ENCODE data around the gene C1S.
"Not testable (repeated sequence)": the region's sequence is repeated elsewhere in the genome, so short reads cannot be mapped to it uniquely, and the experiment has no call there.

The C1S gene

DNA sequence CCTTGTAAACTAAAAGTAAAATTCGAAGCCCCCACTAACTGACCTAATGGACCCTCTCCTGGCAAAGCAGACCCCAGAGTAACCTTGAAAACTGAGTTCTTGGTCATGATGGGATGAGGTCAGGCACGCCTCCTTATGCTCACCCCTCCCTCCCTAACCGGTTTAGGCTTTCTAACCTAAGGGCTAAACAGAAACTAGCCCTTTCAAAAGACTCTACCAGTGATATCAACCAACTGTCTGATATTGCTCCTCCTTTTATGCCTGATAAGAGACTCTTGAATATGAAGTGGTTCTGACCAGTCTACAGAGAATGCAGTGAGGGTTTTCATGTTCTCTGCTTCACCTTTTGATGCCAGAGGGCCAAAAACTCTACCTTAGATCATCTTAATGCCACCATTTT, 37.4 kb upstream of the C1S start:
- Histone ChIP-seq H3K4me1 (ENCODE audit: insufficient read depth, low read length) (peaks cover 5% of the 10 kb centered on the region; the same call in 1 of the 2 replicates), H3K9ac (ENCODE audit: low read depth, low read length) (no peak overlapping the region), H3K4me3 (ENCODE audit: low read length) (no peak overlapping the region)

DNA sequence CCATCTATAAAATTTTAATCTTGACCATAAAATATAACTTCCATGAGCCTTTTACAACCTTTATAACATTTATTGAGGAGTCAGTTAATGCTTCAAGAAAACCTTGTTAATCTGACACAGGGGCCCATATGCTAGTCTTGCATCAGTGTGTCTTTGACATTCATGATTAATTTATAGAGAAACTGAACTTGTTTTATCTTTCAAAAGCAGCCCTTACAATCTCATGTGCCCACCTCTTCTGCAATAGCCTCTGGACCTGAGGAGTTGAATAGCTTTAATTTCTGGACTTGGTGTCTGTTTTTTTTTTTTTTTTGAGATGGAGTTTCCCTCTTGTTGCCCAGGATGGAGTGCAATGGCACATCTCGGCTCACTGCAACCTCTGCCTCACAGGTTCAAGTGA, 33.7 kb upstream of the C1S start:
- no peaks in the 10 kb centered on the region for H3K27me3 ChIP-seq (ENCODE audit: insufficient read depth, low read length)
- no peak overlapping the region for H3K9ac ChIP-seq (ENCODE audit: low read depth, low read length)

More for the DNA sequence above, 37.4 kb upstream of the C1S start:
- Histone ChIP-seq H3K9me3 (ENCODE audit: insufficient read depth, low read depth, low read length) (no peaks in the 10 kb centered on the region), H3K27me3 (ENCODE audit: insufficient read depth, low read length) (no peaks in the 10 kb centered on the region), H3K36me3 (ENCODE audit: insufficient read depth, low read depth, low read length) (no peaks in the 10 kb centered on the region), H3K27ac (ENCODE audit: low read length) (no peak overlapping the region)

DNA sequence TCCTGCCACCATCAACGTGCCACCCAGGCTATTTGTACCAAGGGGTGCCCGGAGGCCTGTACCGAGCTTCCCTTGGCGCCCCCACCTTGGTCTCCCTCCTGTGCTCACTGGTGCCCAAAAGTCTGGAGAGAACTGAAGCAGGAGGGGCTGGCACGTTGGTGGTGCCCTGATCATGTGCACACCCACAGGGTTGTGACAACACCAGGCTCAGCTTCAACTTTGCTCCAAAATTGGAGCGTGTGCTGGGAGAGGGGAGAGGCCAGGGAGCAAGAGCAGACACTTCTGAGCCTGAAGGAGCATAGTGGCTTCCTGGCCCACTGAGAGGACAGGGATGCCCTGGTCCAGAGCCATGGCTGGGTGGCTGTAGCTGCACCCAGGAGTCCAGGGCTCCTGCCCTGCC, 29.2 kb upstream of the C1S start:
- Histone ChIP-seq H3K4me1 (ENCODE audit: insufficient read depth, low read length) (peaks cover 6% of the 10 kb centered on the region; the same call in 1 of the 2 replicates), H3K27ac (ENCODE audit: low read length) (no peak overlapping the region), H3K36me3 (ENCODE audit: insufficient read depth, low read depth, low read length) (no peaks in the 10 kb centered on the region), H3K9ac (ENCODE audit: low read depth, low read length) (no peak overlapping the region), H3K9me3 (ENCODE audit: insufficient read depth, low read depth, low read length) (no peaks in the 10 kb centered on the region), H3K4me3 (ENCODE audit: low read length) (no peak overlapping the region), H3K27me3 (ENCODE audit: insufficient read depth, low read length) (no peaks in the 10 kb centered on the region)

More for the DNA sequence above, 33.7 kb upstream of the C1S start:
- Histone ChIP-seq H3K36me3 (ENCODE audit: insufficient read depth, low read depth, low read length) (no peaks in the 10 kb centered on the region), H3K4me3 (ENCODE audit: low read length) (no peak overlapping the region), H3K9me3 (ENCODE audit: insufficient read depth, low read depth, low read length) (no peaks in the 10 kb centered on the region), H3K4me1 (ENCODE audit: insufficient read depth, low read length) (no peaks in the 10 kb centered on the region), H3K27ac (ENCODE audit: low read length) (no peak overlapping the region)

DNA sequence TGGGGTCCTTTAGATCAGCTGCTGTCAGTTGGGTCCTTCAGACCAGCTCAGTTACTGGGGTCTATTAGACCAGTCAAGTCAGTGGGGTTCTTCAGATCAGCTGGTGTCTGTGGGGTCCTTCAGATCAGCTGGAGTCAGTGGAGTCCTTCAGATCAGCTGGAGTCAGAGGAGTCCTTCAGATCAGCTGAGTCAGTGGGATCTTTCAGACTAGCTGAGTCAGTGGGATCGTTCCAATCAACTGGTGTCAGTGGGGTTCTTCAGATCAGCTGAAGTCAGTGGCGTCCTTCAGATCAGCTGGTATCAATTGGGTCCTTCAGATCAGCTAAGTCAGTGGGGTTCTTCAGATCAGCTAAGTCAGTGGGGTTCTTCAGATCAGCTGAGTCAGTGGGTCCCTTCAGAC, 27.5 kb upstream of the C1S start:
- Histone ChIP-seq H3K9ac (ENCODE audit: low read depth, low read length) (no peak overlapping the region), H3K36me3 (ENCODE audit: insufficient read depth, low read depth, low read length) (no peaks in the 10 kb centered on the region), H3K4me3 (ENCODE audit: low read length) (no peak overlapping the region), H3K4me1 (ENCODE audit: insufficient read depth, low read length) (peaks cover 9% of the 10 kb centered on the region; the same call in 1 of the 2 replicates), H3K27me3 (ENCODE audit: insufficient read depth, low read length) (no peaks in the 10 kb centered on the region), H3K9me3 (ENCODE audit: insufficient read depth, low read depth, low read length) (no peaks in the 10 kb centered on the region), H3K27ac (ENCODE audit: low read length) (no peak overlapping the region)

- Histone ChIP-seq H3K9ac (ENCODE audit: low read depth, low read length) (no peak overlapping the region), H3K9me3 (ENCODE audit: insufficient read depth, low read depth, low read length) (no peaks in the 10 kb centered on the region), H3K36me3 (ENCODE audit: insufficient read depth, low read depth, low read length) (no peaks in the 10 kb centered on the region), H3K27me3 (ENCODE audit: insufficient read depth, low read length) (no peaks in the 10 kb centered on the region), H3K27ac (ENCODE audit: low read length) (no peak overlapping the region), H3K4me1 (ENCODE audit: insufficient read depth, low read length) (peaks cover 9% of the 10 kb centered on the region; the same call in 1 of the 2 replicates), H3K4me3 (ENCODE audit: low read length) (no peak overlapping the region)
Measured at GRCh38 chr12:7034464-7034863, 26.1 kb upstream of the C1S start.

- Histone ChIP-seq H3K4me3 (ENCODE audit: low read length) (no peak overlapping the region), H3K36me3 (ENCODE audit: insufficient read depth, low read depth, low read length) (no peaks in the 10 kb centered on the region), H3K27me3 (ENCODE audit: insufficient read depth, low read length) (no peaks in the 10 kb centered on the region), H3K9ac (ENCODE audit: low read depth, low read length) (0 out of 2 replicates have a peak overlapping the region, but pooled peaks have one; percentile 27), H3K27ac (ENCODE audit: low read length) (no peak overlapping the region), H3K9me3 (ENCODE audit: insufficient read depth, low read depth, low read length) (no peaks in the 10 kb centered on the region), H3K4me1 (ENCODE audit: insufficient read depth, low read length) (peaks cover 9% of the 10 kb centered on the region; the same call in 1 of the 2 replicates)
Measured at GRCh38 chr12:7035463-7035862, 25.1 kb upstream of the C1S start.

- H3K9ac ChIP-seq (ENCODE audit: low read depth, low read length); H3K27ac ChIP-seq (ENCODE audit: low read length); H3K36me3 ChIP-seq (ENCODE audit: insufficient read depth, low read depth, low read length); H3K4me1 ChIP-seq (ENCODE audit: insufficient read depth, low read length); H3K9me3 ChIP-seq (ENCODE audit: insufficient read depth, low read depth, low read length); H3K27me3 ChIP-seq (ENCODE audit: insufficient read depth, low read length); H3K4me3 ChIP-seq (ENCODE audit: low read length): not testable (repeated sequence)
Measured at GRCh38 chr12:7037411-7037810, 23.1 kb upstream of the C1S start.

DNA sequence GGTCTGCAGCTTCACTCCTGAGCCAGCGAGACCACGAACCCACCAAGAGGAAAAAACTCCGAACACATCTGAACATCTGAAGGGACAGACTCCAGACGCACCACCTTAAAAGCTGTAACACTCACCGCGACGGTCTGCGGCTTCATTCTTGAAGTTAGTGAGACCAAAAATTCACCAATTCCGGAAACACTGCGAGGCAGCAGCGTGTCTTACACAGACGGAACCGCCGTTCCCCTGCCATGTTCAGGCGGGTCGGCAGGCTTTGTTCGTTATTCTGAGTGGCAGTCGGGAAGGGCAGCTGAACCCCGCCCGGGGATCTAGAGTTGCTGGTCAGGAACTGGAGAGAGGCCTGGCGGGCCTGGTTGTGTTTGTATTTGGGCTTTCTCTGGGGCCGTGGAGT, 21.9 kb upstream of the C1S start:
- H3K36me3 ChIP-seq (ENCODE audit: insufficient read depth, low read depth, low read length): no peaks in the 10 kb centered on the region
- H3K27me3 ChIP-seq (ENCODE audit: insufficient read depth, low read length): no peaks in the 10 kb centered on the region
- no peak overlapping the region for H3K9ac ChIP-seq (ENCODE audit: low read depth, low read length)
- peaks cover 9% of the 10 kb centered on the region; the same call in 1 of the 2 replicates for H3K4me1 ChIP-seq (ENCODE audit: insufficient read depth, low read length)
- no peak overlapping the region for H3K27ac ChIP-seq (ENCODE audit: low read length)
- H3K4me3 ChIP-seq (ENCODE audit: low read length): no peak overlapping the region
- no peaks in the 10 kb centered on the region for H3K9me3 ChIP-seq (ENCODE audit: insufficient read depth, low read depth, low read length)

DNA sequence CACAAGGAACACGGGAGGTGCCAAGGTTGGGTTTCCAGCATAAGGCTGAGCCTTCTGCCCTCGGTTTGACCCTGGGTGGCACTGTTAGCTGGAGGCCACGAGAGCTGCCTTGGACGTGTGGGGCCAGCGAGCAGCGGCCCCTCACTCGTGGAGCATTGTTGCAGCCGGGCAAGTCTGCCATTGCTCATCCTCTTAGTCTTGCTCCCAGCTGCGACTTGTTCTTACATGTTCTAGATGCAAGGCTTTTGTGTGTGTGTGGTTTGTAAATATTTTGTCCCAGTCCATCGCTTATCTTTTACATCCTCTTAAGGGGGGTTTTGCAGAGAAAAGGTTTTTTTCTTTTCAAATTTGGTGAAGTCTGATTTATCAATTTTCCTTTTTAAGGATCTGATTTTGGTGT, 21.1 kb upstream of the C1S start:
- no peaks in the 10 kb centered on the region for H3K27me3 ChIP-seq (ENCODE audit: insufficient read depth, low read length)
- no peak overlapping the region for H3K9ac ChIP-seq (ENCODE audit: low read depth, low read length)
- H3K4me1 ChIP-seq (ENCODE audit: insufficient read depth, low read length): peaks cover 9% of the 10 kb centered on the region; the same call in 1 of the 2 replicates
- H3K4me3 ChIP-seq (ENCODE audit: low read length): no peak overlapping the region
- no peaks in the 10 kb centered on the region for H3K9me3 ChIP-seq (ENCODE audit: insufficient read depth, low read depth, low read length)
- no peaks in the 10 kb centered on the region for H3K36me3 ChIP-seq (ENCODE audit: insufficient read depth, low read depth, low read length)
- no peak overlapping the region for H3K27ac ChIP-seq (ENCODE audit: low read length)

DNA sequence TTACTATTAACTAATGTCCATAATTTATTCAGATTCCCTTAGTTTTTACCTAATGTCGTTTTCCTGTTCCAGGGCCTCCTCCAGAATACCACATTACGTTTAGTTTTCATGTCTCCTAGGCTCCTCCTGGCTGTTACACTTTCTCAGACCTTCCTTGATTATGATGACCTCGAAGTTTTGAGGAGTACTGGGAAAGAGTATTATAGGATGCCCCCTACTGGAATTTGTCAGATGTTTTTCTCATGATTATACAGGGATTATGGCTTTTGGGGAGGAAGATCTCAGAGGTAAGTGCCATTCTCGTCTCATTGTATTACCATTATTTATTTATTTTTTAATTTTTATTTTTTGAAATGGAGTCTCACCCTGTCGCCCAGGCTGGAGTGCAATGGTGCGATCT, 17.7 kb upstream of the C1S start:
- H3K27me3 ChIP-seq (ENCODE audit: insufficient read depth, low read length): no peaks in the 10 kb centered on the region
- no peak overlapping the region for H3K4me3 ChIP-seq (ENCODE audit: low read length)
- no peak overlapping the region for H3K27ac ChIP-seq (ENCODE audit: low read length)
- H3K9ac ChIP-seq (ENCODE audit: low read depth, low read length): no peak overlapping the region
- H3K9me3 ChIP-seq (ENCODE audit: insufficient read depth, low read depth, low read length): no peaks in the 10 kb centered on the region
- no peaks in the 10 kb centered on the region for H3K36me3 ChIP-seq (ENCODE audit: insufficient read depth, low read depth, low read length)
- H3K4me1 ChIP-seq (ENCODE audit: insufficient read depth, low read length): no peaks in the 10 kb centered on the region

GRCh38 chr12:7045913-7046312, 14.6 kb upstream of the C1S start:
- Histone ChIP-seq H3K36me3 (ENCODE audit: insufficient read depth, low read depth, low read length) (no peaks in the 10 kb centered on the region), H3K9me3 (ENCODE audit: insufficient read depth, low read depth, low read length) (no peaks in the 10 kb centered on the region), H3K4me3 (ENCODE audit: low read length) (no peak overlapping the region), H3K4me1 (ENCODE audit: insufficient read depth, low read length) (no peaks in the 10 kb centered on the region), H3K27ac (ENCODE audit: low read length) (no peak overlapping the region), H3K27me3 (ENCODE audit: insufficient read depth, low read length) (no peaks in the 10 kb centered on the region), H3K9ac (ENCODE audit: low read depth, low read length) (no peak overlapping the region)

DNA sequence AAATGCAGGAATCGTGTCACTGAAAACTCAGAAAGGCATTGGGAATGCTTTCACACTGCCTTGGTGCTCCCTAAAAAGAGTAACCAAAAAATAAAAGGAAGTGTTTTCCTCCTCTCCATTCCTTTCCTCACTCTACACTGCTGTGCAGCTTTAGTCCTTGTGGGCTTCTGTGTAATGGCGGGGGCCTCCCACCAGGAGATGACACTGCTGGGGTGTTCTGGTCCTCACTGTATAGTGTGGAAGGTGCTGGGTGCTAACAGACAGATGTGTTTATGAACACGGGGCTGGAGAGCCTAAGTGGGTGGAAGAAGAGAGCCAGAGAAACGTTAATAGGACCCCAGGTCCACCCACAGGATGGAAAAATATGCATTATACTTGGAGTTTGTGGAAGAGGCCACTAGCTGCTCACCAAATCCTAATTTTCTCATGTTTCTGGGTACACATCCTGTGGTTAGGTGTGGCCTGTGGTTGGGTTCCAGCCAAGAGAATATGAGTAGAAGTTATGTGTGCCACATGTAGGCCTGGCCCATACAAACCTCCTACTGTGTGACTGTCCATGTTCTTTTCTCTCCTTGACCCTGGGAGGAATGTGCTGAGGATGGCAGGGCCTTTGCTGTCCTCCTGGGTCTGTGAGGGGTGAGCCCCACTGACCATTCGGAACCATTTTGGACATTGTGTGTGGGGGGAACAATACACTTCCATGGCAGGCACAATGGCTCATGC, 14.0 kb upstream of the C1S start:
- Histone ChIP-seq H3K36me3 (ENCODE audit: insufficient read depth, low read depth, low read length) (no peaks in the 10 kb centered on the region), H3K4me1 (ENCODE audit: insufficient read depth, low read length) (no peaks in the 10 kb centered on the region), H3K27ac (ENCODE audit: low read length) (no peak overlapping the region), H3K9me3 (ENCODE audit: insufficient read depth, low read depth, low read length) (no peaks in the 10 kb centered on the region), H3K4me3 (ENCODE audit: low read length) (no peak overlapping the region), H3K27me3 (ENCODE audit: insufficient read depth, low read length) (no peaks in the 10 kb centered on the region), H3K9ac (ENCODE audit: low read depth, low read length) (no peak overlapping the region)

Data from iPS-20b (cell line).